Activated T-cell treated with anti-CD3 and anti-CD28 coated beads for 4 hours (primary cell): Measurements from ENCODE around the gene SOX8.
"Not testable (repeated sequence)": the region's sequence is repeated elsewhere in the genome, so short reads cannot be mapped to it uniquely, and the experiment has no call there.

Experiments
- DNase-seq: peaks from one replicate; pipeline ENCODE4 v3.0.0-alpha.2; 2020

Gene SOX8

DNA sequence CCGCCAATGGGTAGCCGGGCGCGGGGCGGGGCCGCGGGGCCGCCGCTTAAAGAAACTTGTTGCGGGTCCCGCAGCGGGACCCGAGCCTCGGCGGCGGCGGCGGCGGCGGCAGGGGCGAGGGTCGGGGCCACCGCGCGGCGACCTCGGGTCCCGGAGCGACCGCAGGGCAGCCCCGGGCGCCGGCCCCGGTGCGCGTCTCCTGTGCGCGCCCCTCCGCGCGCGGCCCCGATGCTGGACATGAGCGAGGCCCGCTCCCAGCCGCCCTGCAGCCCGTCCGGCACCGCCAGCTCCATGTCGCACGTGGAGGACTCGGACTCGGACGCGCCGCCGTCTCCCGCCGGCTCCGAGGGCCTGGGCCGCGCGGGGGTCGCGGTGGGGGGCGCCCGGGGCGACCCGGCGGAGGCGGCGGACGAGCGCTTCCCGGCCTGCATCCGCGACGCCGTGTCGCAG is at the start of gene SOX8:
Gene SOX8, plus strand, starts transcription at position 76 of the 450 bp plus-strand sequence. Its CDS starts 153 bp downstream, at position 229.
- no peak for DNase-seq

DNA sequence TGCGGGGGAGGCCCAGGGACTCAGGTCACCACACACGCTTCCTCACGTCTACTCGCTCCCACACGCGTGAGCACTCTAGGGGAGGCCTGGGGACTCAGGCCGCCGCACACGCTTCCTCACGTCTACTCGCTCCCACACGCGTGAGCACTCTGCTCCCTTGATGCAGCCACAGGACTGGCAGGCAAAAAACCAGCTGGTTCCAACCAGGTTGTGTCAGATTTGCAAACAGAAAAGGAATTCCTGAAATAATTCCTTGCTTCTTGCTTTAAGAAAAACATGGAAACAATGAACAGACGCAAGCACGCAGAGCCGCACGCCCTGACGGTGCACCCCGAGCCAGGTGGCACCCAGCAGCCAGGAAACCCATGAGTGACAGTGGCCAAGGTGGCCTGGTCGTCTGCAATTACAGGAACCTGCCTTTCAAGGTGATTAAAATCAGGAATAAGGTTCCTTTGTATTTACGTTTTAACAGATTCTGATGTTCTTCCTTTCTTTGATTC is 48.7 kb upstream of the SOX8 start:
- DNase-seq, result no peak

DNA sequence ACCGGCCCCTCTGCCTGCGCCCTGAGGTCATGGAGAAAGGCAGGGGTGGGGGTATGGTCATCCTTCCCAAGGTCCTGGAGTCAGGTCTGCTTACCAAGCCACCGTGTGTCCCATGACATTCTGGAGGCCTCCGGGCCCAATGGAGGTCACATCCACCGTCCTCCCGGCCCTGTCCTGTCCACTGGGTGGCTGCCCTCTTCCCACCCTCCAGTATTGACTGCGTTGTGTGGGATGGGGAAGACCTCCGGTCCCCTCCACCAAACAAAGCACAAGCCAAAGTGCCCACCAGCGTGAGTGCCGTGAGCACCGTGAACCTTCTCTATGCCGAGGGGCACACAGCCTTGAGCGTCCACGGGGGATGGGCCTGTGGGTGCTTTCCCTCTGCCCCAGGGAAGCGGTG is 48.0 kb upstream of the SOX8 start:
- no peak for DNase-seq

DNA sequence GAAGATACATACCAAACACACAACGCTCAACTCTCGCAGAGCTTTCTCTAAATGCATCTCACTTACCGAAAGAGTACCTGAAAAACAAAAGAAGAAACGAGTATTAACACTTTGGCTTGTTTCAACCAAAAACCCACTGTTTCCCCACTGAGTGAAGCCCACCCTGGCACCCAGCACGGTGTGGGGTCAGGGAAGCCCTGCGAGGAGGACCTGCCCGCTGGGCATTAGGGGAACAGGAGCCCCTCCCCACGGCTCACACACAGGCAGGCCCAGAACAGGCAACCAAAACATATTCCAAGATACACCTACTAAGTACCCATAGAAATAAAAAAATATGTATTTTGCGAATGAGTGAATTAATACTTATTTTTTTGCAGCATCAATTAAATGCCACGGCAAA is 47.4 kb upstream of the SOX8 start:
- no peak for DNase-seq

DNA sequence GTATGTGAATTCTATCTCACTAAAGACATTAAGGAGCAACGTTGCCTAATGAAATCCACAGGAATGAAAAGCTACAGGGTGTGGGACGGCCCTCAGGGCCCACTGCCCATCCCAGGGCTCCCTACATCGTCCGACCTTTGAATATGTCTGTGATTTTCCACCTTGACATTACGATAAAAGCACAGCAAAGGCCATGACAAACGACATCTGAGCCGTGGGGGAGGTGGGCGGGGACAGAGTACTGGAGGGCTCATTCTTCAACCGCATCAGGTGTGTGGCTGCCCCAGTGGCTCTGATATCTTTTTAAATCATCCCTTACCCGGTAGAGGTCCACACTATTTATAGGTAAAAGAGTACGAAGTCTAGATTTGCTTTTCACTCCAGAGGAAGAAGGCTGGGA is 45.9 kb upstream of the SOX8 start:
- no peak for DNase-seq

DNA sequence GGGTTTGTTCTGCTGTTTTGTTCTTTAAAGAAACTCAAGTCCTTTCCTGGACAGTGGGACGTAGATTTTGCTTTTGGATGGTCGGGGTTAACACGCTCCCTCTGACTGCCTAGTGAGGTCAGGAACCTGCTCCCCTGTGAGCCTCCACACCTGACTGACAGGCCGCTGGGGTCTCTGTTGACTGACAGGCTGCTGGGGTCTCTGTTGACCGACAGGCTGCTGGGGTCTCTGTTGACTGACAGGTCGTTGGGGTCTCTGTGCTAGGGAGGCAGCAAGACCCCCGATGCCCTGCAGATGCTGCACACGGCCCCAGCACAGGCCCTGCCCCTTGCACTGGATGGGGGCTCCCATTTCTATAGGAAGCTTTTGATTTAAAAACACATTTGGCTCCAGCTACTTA is 44.3 kb upstream of the SOX8 start:
- no peak for DNase-seq

DNA sequence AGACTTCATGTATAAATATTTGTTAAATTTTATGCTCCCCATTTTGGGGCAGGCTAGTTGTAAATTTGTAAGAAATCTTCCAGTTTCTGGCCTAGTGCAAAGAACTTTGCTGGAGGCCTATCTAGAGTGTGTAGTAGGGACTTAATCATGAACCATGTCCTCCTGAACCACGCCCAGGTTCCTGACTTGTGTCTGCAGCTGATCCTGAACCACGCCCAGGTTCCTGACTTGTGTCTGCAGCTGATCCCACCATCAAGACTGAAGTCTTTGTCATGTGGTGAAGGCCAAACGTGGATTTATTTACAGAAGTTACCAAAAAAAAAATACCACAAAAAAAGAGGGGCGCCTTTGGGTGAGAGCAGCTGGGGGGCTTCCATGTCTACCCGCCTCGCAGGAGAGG is 43.8 kb upstream of the SOX8 start:
- no peak for DNase-seq

DNA sequence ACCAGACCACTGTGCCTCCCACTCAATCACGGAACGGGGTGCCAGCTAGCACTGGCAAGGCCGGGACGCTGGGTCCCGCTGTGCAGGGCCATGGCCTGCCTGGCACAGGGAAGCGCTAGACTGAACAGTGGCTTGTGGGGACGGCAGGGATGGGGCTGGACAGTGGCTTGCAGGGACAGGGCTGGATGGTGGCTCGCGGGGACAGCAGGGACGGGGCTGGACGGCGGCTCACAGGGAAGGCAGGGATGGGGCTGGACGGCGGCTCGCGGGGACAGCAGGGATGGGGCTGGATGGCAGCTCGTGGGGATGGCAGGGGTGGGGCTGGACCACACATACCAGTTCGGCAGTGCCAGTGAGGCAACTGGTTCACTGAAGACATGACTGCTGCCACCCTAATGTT is 43.4 kb upstream of the SOX8 start:
- DNase-seq, result no peak

DNA sequence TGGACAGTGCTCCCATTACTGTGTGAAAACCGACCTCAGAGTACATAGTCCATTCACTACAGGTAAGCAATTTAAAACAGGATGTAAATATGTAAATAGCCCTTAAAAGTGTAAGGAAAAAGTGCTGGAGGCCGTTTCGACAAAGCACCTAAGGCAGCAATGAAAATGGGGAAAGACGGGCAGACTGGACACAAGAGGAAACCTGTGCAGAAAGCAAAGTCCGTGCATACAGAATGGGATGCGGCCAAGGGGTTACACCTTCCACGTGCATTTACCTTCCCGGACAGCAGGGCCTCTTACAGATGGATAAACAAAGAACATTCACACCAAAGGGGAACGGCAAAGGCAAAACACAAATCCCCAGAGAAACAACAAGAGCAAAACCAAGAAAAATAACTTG is 42.8 kb upstream of the SOX8 start:
- no peak for DNase-seq

DNA sequence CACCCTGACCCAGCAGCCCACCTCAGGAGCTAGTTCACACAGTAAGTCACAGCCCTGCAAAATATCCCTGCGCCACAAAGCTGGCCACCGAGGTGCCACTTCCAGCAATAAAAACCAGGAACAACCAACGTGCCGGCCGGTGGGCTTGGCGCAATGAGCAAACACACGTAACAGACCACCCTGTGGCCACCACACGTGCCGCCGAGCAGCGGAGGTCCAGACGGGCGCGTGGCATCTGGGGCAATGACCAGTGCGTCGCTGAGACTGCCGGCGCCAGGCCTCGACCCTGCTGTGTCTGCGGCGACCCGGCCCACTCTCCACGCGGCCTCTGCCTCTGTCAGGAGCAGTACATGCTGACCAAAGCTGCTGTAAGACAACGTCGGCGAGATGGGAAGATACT is 42.3 kb upstream of the SOX8 start:
- no peak for DNase-seq

DNA sequence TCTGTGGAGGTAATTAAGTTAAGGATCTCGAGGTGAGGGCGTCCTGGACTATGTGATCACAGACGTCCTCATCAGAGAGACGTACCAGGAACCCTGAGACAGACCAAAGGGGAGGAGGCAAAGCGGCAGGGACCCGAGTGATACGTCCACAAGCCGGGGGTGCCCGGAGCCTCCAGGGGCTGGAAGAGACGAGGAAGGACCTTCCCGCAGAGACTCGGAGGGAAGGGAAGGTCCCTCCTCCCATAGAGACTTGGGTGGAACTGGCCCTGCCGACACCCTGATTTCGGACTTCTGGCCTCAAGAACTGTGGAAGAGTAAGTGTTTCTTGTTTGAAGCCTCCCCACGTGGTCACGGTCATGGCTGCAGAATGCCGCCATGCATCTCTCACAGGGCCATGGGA is 41.6 kb upstream of the SOX8 start:
- no peak for DNase-seq

DNA sequence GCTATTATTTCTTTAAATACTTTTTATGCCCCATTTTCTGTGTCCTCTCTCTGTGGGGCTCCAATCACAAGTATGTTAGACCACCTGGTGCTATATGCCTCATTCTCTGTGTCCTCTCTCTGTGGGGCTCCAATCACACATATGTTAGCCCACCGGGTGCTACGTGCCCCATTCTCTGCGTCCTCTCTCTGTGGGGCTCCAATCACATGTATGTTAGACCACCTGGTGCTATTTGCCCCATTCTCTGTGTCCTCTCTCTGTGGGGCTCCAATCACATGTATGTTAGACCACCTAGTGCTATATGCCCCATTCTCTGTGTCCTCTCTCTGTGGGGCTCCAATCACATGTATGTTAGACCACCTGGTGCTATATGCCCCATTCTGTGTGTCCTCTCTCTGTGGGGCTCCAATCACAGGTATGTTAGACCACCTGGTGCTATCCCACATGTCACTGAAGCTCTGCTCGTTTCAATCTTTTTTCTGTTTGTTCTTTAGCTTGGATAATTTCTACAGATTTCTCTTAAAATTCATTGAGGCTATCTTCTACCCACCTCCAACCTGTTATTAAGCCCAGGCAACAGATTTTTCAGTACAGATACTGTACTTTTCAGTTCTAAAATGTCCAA is 39.0 kb upstream of the SOX8 start:
- no peak for DNase-seq

DNA sequence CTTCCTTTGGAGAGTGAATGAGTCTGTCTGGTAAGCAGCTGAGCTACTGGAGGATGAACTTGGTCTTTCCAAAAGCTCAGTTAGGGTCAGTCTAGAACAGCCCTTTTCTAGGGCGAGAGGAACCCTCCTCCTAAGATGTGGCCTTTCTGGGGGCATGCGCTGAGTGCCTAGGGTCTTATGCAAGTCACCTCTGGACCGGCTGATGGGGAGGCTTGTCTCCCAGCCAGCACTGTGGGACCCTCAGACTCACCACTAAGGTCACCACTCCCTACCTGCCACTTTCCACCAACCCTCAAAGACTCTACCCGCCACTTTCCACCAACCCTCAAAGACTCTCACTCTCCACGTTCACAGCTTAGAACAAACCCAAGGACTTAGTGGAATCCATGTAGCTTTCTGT is 37.6 kb upstream of the SOX8 start:
- no peak for DNase-seq

DNA sequence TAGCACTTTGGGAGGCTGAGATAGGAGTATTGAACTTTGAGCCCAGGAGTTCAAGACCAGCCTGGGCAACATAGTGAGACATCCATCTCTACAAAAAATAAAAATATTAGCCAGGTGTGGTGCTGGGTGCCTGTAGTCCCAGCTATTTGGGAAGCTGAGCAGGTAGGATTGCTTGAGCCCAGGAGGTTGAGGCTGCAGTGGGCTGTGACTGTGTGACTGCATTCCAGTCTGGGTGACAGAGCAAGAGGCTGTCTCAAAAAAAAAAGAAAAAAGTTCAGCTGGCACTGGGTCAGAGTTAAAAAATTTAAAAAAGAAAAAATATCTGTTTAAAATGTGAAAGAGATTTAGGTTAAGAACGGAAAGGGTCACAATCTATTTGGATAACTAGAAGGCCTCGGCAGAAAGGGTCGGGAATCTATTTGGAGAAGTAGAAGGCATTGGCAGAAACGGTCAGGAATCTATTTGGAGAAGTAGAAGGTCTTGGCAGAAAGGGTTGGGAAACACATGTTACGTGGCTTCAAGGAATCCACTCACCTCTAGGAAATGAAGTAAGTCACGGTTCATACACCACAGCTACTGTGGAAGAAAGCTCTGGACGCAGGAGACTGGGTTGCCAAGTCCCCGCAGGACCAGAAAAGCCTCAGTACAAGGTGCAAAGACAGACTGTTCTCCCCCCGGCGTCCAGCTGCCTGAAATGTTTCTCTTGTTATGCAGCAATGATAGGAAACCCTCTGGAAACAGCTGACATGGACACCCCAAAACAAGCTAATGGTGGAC is 36.1 kb upstream of the SOX8 start:
- DNase-seq, result no peak

DNA sequence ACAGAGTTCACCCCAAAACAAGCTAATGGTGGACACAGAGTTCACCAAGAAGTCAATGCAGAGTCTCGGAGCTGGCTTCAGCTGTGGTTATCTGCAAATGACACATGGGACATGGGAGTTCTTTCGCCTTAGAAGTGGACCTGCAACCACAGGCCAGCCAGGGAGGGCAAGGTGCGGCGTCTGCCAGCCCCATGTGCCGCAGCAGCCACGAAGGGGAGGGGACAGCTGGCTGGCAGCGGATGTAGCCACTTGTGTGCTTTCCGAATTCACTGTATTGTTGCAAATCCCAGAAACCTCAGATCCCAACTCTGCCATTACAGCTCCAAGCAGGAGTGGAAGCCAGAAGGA is 35.5 kb upstream of the SOX8 start:
- no peak for DNase-seq

DNA sequence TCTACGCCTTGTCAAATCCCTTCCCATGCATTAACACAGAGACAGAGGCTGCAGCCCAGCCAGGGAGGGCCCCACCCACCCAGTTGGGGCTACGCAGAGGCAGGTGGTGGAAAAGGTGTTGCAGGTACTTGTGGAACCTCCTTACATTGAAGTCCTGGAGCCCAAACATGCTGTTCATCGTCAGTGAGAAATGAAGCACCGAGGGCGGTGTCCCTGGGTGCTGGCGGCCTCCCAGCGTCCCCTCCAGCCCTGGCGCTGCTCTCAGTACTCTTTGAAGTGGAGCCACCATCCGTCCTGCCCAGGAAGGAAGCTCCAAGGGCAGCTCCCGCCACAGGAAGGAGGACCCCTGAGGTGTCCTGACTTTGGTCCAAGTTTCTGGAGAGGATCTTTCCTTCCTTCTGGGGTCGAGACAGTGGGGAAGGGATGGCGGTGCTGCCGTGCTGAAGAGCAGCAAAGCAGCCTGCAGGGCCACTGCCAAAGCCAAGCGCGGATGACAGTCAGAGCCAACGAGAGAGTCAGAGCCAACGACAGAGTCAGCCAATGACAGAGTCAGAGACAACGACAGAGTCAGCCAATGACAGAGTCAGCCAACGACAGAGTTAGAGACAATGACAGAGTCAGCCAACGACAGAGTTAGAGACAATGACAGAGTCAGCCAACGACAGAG is 34.2 kb upstream of the SOX8 start:
- DNase-seq, result no peak

DNA sequence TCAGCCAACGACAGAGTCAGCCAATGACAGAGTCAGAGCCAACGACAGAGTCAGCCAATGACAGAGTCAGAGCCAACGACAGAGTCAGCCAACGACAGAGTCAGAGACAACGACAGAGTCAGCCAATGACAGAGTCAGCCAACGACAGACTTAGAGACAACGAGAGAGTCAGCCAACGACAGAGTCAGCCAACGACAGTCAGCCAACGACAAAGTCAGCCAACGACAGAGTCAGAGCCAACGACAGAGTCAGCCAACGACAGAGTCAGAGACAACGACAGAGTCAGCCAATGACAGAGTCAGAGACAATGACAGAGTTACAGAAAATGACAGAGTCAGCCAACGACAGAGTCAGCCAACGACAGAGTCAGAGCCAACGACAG is 33.7 kb upstream of the SOX8 start:
- DNase-seq, result not testable (repeated sequence)

DNA sequence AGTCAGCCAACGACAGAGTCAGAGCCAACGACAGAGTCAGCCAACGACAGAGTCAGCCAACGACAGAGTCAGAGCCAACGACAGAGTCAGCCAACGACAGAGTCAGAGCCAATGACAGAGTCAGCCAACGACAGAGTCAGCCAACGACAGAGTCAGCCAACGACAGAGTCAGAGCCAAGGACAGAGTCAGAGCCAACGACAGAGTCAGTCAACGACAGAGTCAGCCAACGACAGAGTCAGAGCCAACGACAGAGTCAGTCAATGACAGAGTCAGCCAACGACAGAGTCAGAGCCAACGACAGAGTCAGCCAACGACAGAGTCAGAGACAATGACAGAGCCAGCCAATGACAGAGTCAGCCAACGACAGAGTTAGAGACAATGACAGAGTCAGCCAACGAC is 32.8 kb upstream of the SOX8 start:
- not testable (repeated sequence) for DNase-seq

DNA sequence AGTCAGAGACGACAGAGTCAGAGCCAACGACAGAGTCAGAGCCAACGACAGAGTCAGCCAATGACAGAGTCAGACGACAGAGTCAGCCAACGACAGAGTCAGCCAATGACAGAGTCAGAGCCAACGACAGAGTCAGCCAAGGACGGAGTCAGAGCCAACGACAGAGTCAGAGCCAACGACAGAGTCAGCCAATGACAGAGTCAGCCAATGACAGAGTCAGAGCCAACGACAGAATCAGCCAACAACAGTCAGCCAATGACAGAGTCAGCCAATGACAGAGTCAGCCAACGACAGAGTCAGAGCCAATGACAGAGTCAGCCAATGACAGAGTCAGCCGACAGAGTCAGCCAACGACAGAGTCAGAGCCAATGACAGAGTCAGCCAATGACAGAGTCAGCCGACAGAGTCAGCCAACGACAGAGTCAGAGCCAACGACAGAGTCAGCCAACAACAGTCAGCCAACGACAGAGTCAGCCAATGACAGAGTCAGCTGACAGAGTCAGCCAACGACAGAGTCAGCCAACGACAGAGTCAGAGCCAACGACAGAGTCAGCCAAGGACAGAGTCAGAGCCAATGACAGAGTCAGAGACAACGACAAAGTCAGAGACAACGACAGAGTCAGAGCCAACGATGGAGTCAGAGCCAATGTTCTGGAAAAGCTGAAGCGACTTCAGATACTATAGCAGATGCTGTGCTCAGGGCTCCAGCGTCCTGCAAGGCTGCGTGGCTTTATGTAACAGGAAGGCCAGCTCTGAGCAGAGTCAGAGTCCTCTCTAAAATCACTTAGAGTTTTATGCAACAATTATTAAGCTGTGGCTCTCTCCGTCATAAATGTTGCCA is 30.6 kb upstream of the SOX8 start:
- not testable (repeated sequence) for DNase-seq

DNA sequence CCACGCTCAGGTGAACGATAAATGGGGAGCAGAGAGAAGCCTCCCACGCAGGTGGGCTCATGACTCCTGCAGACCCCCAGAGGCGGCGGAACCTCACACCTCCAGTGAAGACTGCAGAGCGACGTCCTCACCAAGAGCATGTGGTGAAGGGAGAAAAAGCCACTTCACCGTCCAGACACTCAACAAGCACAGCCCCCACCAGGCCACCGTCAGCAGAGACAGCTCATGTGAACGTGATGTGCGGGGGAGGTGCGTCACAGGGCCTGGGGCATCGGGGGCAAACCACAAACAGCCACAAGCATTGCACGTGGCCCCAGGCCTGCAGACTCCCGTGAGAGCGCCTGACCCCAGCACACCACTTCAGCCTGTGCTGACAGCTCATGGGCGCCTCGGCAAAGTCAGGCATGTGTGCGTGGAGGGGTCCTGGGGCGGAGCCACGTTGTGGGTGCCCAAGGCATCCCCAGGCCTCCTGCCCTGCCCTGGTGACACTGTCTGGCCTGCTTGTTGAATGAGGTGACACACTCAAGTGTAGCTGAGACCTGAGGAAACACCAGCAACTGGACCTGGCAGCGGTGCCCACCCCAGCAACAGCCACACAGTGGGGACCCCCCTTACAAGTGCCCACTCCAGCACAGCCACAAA is 29.8 kb upstream of the SOX8 start:
- no peak for DNase-seq

DNA sequence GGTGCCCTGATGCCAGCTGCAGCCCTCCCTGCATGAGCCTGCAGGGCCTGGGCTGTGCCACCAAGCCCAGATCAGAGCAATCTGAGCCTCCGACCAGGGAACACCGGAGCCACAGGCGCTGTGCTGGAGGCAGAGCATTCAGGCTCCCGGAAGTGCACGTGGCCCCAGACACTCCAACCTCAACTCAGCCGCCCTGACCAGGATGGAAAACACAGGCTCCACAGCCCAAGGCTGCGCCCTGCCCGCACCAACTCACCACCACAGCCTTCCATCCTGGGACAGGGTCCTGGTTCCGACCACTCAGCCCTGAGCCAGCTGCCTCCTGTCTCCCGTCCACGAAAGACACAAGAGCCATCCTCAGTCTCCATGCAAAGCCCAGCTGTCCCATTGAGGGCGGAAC is 29.2 kb upstream of the SOX8 start:
- no peak for DNase-seq

DNA sequence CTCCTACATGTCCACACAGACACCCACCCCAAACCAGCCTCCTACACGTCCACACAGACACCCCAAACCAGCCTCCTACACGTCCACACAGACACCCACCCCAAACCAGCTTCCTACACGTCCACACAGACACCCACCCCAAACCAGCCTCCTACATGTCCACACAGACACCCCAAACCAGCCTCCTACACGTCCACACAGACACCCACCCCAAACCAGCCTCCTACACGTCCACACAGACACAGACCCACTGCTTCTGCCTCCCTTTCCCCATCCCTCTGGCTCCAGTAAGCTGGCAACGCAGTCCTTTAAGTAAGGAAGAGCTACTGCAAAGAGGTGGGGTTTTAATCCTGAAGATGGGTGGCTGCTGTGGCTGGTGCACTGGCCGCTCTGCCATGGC is 27.8 kb upstream of the SOX8 start:
- DNase-seq, result not testable (repeated sequence)

DNA sequence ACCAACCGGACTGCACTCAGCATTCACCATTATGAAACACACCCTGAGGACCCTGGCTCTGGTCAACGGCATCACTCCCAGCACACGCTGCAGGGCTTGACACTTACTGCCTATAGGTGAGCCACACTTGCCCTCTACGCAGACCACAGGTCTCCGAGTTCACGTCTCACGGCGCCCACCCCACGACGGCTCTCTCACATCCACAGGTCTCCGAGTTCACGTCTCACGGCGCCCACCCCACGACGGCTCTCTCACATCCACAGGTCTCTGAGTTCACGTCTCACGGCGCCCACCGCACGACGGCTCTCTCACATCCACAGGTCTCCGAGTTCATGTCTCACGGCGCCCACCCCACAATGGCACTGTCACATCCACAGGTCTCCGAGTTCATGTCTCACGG is 25.8 kb upstream of the SOX8 start:
- DNase-seq, result not testable (repeated sequence)
